Sigmoid colon (tissue), 7 donors: ENCODE data around the gene TCF15. TPM values are rescaled to one million over a fixed set of nuclear protein-coding genes. Genes with fewer than 3 reads are reported as not detected.
A peak's percentile ranks its signal among the peaks of the same experiment; 100 is the strongest.

ENCODE experiments used
- DNase-seq: peaks from one replicate; pipeline ENCODE4 v3.0.0-alpha.2; 2019
- H3K27ac ChIP-seq, 4 donors: fragments of 200-600 bp; sonication (generic); one replicate each; pipeline ENCODE4 v1.5.1; 2016 to 2019; ENCODE audit warnings: mild to moderate bottlenecking in 1 of 4
- H3K27me3 ChIP-seq, 3 donors: fragments of 200-600 bp; sonication (generic); one replicate each; pipeline ENCODE4 v1.5.1; 2019; ENCODE audit warnings: mild to moderate bottlenecking in 1 of 3
- H3K36me3 ChIP-seq, 4 donors: fragments of 200-600 bp; sonication (generic); one replicate each; pipeline ENCODE4 v1.5.1; 2016 to 2019
- H3K4me1 ChIP-seq, 4 donors: fragments of 200-600 bp; sonication (generic); one replicate each; pipeline ENCODE4 v1.5.1; 2017 to 2019
- H3K4me3 ChIP-seq, 4 donors: fragments of 200-600 bp; sonication (generic); one replicate each; pipeline ENCODE4 v1.5.1; 2017 to 2019; ENCODE audit warnings: mild to moderate bottlenecking in 2 of 4, moderate library complexity in 1 of 4
- H3K9me3 ChIP-seq, 4 donors: fragments of 200-600 bp in 3 of 4; sonication (generic) in 3 of 4; one replicate each; pipeline versions ENCODE4 v1.5.1 to v1.6.1; 2013 to 2019
- EP300 ChIP-seq, 4 donors: sonication (generic); formaldehyde crosslinking; IDR thresholded peaks; one replicate each; pipeline ENCODE4 v1.6.1; 2017; ENCODE audit warnings: antibody characterized with exemption in 4 of 4
- POLR2A ChIP-seq, 2 donors: fragments of 450-650 bp; IDR thresholded peaks; one replicate each; pipeline ENCODE4 v1.6.1; 2016; ENCODE audit warnings: antibody characterized with exemption in 2 of 2, mild to moderate bottlenecking in 2 of 2, moderate library complexity in 2 of 2
- POLR2AphosphoS5 ChIP-seq, 4 donors: sonication (generic); formaldehyde crosslinking; IDR thresholded peaks; one replicate each; pipeline ENCODE4 v1.6.1; 2017; ENCODE audit warnings: antibody characterized with exemption in 4 of 4
- WGBS, 2 donors: extraction: QIAGEN DNeasy Blood & Tissue Kit; methylation state at CpG; one replicate each; pipeline ENCODE4 v1.1.7; 2013; 5-methylcytosine and 5-hydroxymethylcytosine counted together
- intact Hi-C: fragments of 100-400 bp; cut with DNase I; formaldehyde crosslinking; loops from one replicate; pipeline ENCODE4 v1.15.1; 2023
- polyA plus RNA-seq, 3 donors: library from polyadenylated mRNA; stranded (reverse); fragments of 200-250 nt; gene quantifications; one replicate each; pipeline ENCODE4 v1.2.3, GENCODE V29; 2013
- total RNA-seq, 4 donors: library from RNA; depleted of rRNA; stranded (reverse); fragments of >200 nt; gene quantifications; one replicate each; pipeline ENCODE4 v1.1.0, GENCODE V29; 2016
- TF ChIP-seq, protein P1 (sequence below), 4 experiments: fragments of 450-650 bp in 3 of 4; fragments of 200-600 bp in 1 of 4; IDR thresholded peaks; one replicate each; pipeline ENCODE4 v1.5.1; 2016 to 2019; ENCODE audit warnings: antibody characterized with exemption in 4 of 4, mild to moderate bottlenecking in 3 of 4, moderate library complexity in 2 of 4
- donor health status: healthy with polysubstance abuse.
- donor health status: Bipolar disorder and iron deficiency.
- donor health status: healthy.

TCF15 gene
- total and polyA plus RNA-seq, 7 donors, result 0.20 to 0.66 (median 0.36) TPM; not detected in 4

DNA sequence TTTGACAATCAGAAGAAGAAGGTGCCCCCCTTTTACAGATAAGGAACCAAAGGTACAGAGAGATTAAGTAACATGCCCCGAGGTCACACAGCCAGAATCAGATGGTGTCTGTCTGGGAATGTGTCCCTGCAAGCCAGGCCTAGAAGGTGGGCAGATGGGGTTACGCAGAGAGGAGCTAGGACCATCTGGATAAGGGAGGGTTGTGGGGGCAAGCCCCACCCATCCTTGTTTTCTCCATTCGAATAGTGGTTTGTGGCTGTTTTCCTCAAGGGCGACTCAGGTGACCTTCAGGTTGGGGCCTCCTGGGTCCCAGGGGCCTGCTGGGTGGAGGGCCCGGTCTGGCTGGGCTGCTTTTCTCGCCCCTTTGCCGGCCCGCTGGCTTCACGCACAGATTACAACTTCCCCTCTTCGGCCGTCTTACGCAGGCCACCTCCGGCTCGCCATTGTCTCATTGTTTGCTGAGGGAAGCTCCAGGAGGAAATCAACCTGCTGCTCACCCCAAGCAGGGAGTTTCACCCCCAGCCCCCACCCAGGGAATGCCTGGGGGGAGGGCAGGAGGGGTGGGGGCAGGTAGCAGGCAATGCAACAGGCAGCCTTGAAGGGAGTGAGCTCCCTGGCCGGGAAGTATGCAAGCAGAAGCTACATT lies 35.7 kb downstream of the TCF15 start:
- 29 to 53% methylated on average over 15 of the region's 15 CpGs for WGBS, 2 donors
- Histone ChIP-seq H3K9me3 (no peaks in the 10 kb centered on the region), H3K4me1 (peaks cover 0 to 14% (median 8%) of the 10 kb centered on the region in 4 donors), H3K4me3 (no peak overlapping the region), H3K27ac (no peak overlapping the region), H3K27me3 (peaks cover 3 to 58% (median 7%) of the 10 kb centered on the region in 3 donors), H3K36me3 (no peaks in the 10 kb centered on the region)
- no peak for DNase-seq
- intact Hi-C loops, result no loop called here
- TF ChIP-seq EP300 (IDR thresholded peaks at IDR 0.05), result no peak
- TF ChIP-seq, protein P1, sequence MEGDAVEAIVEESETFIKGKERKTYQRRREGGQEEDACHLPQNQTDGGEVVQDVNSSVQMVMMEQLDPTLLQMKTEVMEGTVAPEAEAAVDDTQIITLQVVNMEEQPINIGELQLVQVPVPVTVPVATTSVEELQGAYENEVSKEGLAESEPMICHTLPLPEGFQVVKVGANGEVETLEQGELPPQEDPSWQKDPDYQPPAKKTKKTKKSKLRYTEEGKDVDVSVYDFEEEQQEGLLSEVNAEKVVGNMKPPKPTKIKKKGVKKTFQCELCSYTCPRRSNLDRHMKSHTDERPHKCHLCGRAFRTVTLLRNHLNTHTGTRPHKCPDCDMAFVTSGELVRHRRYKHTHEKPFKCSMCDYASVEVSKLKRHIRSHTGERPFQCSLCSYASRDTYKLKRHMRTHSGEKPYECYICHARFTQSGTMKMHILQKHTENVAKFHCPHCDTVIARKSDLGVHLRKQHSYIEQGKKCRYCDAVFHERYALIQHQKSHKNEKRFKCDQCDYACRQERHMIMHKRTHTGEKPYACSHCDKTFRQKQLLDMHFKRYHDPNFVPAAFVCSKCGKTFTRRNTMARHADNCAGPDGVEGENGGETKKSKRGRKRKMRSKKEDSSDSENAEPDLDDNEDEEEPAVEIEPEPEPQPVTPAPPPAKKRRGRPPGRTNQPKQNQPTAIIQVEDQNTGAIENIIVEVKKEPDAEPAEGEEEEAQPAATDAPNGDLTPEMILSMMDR (IDR thresholded peaks at IDR 0.05), result no peak
- peak in 1 of 4 donors; percentile 7 for TF ChIP-seq POLR2AphosphoS5 (IDR thresholded peaks at IDR 0.05)
- TF ChIP-seq POLR2A (IDR thresholded peaks at IDR 0.05), result no peak

- no peak for DNase-seq
- Histone ChIP-seq H3K9me3 (no peaks in the 10 kb centered on the region), H3K36me3 (no peaks in the 10 kb centered on the region), H3K27me3 (peaks cover 3 to 66% (median 13%) of the 10 kb centered on the region in 3 donors), H3K4me1 (peaks cover 0 to 14% (median 8%) of the 10 kb centered on the region in 4 donors), H3K4me3 (no peak overlapping the region), H3K27ac (no peak overlapping the region)
- intact Hi-C loops, result no loop called here
- WGBS, 2 donors, result 54 to 75% methylated on average over 12 of the region's 12 CpGs
- TF ChIP-seq POLR2AphosphoS5 (IDR thresholded peaks at IDR 0.05) (no peak), EP300 (IDR thresholded peaks at IDR 0.05) (no peak)
Measured at GRCh38 chr20:573414-574296, 36.5 kb downstream of the TCF15 start.

DNA sequence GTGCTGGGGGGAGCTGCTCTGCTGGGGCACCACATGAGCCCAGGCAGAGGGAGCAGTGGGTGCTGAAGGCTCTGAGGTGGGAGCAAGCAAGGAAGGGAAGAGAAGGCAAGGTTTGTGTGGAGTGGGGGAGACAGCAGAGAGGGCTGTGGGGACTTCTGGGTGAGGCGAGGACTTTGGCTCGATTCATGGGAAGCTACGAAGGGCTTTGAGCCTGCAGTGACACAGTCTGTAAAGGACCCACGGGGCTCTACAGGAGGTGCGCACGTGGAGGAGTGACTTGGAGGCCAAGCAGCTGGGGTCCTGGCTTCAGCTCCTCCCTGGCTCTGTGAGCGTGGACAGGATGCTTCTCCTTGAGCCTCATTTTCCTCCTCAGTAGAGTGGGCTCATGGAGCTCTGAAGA lies 37.4 kb downstream of the TCF15 start:
- H3K4me1 ChIP-seq, result peaks cover 0 to 17% (median 8%) of the 10 kb centered on the region in 4 donors
- no peak overlapping the region for H3K27ac ChIP-seq
- WGBS, 2 donors, result 40 to 56% methylated on average over 7 of the region's 7 CpGs
- H3K4me3 ChIP-seq, result no peak overlapping the region
- intact Hi-C loops, result no loop called here
- TF ChIP-seq POLR2AphosphoS5 (IDR thresholded peaks at IDR 0.05), result no peak
- TF ChIP-seq, protein P1 (IDR thresholded peaks at IDR 0.05), result no peak
- no peak for TF ChIP-seq POLR2A (IDR thresholded peaks at IDR 0.05)
- TF ChIP-seq EP300 (IDR thresholded peaks at IDR 0.05), result no peak
- peaks cover 12 to 75% (median 20%) of the 10 kb centered on the region in 3 donors for H3K27me3 ChIP-seq
- H3K36me3 ChIP-seq, result no peaks in the 10 kb centered on the region
- no peak for DNase-seq
- no peaks in the 10 kb centered on the region for H3K9me3 ChIP-seq

DNA sequence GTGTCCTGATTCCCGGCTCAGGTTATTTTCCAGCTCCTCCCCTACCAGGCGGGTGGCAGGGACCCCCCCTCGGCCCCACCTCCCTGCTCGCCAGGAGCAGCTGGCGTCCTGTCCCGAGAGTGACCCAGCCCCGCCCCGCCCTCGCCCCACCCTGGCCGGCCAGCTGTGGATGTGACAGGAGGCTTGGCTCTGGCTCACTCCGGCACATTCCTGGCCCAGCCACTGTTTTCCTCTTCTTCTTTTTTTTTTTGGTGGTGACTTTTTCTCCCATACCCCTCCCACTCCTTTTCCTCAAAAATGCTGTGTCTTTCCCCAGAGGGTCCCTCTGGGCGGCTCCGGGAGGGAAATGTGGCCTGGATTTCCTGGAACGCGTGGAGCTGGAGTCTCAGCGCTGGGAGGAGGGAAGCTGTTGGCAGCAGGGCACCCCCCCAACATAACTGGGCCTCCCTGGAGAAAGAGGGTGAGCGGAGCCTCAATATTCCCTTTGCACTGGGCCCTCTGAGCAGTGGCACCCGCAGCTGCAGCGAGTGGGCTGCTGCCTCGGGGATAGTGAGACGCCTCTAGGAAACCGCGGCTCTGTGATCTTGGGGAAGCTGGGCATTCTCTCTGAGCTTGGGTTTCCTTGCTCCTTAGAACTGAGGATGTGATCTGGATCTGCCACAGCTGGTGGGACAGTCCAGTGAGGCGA lies 38.2 kb downstream of the TCF15 start:
- TF ChIP-seq, protein P1 (IDR thresholded peaks at IDR 0.05), result no peak
- TF ChIP-seq EP300 (IDR thresholded peaks at IDR 0.05) (no peak), POLR2A (IDR thresholded peaks at IDR 0.05) (no peak), POLR2AphosphoS5 (IDR thresholded peaks at IDR 0.05) (no peak)
- H3K4me1 ChIP-seq, result peaks cover 0 to 17% (median 8%) of the 10 kb centered on the region in 4 donors
- no peaks in the 10 kb centered on the region for H3K36me3 ChIP-seq
- H3K27me3 ChIP-seq, result peaks cover 13 to 79% (median 28%) of the 10 kb centered on the region in 3 donors
- intact Hi-C loops, result no loop called here
- H3K9me3 ChIP-seq, result no peaks in the 10 kb centered on the region
- H3K4me3 ChIP-seq, result no peak overlapping the region
- peak overlapping the region in 2 of 4 donors; percentile 4 to 14 for H3K27ac ChIP-seq
- WGBS, 2 donors, result 11 to 27% methylated on average over 24 of the region's 24 CpGs
- peak; percentile 70 for DNase-seq
